Measurements from ENCODE around the gene NODAL.

DNA sequence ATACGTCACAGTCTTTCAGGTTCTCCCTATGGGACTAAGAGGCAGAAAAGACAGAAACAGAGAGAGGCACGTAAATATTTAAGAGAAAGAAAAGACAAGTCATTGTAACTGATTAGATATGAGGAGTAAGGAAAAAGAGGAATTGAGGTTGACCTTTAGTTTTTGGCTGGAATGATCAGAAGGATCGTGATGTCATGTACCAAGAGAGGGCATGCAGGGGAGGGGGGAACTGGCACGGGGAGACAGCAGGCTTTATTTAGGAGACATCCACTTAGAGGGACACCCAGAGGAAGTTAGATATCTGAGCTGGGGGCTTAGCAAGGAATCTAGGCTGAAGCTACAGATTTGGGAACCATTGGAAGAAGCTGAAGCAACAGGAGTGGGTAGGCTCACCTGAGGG is 49.8 kb downstream of the NODAL start:
- TF ChIP-seq, protein P1, sequence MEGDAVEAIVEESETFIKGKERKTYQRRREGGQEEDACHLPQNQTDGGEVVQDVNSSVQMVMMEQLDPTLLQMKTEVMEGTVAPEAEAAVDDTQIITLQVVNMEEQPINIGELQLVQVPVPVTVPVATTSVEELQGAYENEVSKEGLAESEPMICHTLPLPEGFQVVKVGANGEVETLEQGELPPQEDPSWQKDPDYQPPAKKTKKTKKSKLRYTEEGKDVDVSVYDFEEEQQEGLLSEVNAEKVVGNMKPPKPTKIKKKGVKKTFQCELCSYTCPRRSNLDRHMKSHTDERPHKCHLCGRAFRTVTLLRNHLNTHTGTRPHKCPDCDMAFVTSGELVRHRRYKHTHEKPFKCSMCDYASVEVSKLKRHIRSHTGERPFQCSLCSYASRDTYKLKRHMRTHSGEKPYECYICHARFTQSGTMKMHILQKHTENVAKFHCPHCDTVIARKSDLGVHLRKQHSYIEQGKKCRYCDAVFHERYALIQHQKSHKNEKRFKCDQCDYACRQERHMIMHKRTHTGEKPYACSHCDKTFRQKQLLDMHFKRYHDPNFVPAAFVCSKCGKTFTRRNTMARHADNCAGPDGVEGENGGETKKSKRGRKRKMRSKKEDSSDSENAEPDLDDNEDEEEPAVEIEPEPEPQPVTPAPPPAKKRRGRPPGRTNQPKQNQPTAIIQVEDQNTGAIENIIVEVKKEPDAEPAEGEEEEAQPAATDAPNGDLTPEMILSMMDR (IDR thresholded peaks at IDR 0.05) = no peak
- TF ChIP-seq POLR2A (IDR thresholded peaks at IDR 0.05) (no peak), EP300 (IDR thresholded peaks at IDR 0.05) (no peak)

Measured in tibial nerve (tissue), 4 donors.